Measurements from ENCODE around the gene ACYP1.

DNA sequence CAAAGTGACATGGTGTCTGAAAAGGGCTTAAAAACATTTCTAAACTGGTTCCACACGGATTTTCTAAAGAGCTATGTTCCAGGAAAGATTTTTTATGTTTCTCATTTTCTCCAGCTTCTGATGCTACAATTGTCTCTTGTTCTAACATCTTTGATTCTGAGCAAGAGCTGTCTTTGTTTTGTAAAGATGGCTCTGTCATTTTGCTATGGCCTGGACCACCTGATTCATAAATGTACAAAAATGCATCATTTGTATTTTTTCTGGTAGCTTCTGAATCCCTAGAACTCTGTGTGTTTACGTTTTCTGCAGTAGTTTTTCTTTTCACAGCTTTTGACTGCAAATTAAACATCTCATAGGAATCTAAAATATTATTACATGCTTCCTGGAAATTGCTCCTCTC lies 15.7 kb downstream of the ACYP1 start:
- TF ChIP-seq POLR2A (IDR thresholded peaks at IDR 0.05; ENCODE audit: low read length) (no peak), GATA1 (IDR thresholded peaks at IDR 0.05; ENCODE audit: low read depth, low read length) (no peak)
